ENCODE data around the gene MDN1. TPM values are rescaled to one million over a fixed set of nuclear protein-coding genes. Genes with fewer than 3 reads are reported as not detected.

MDN1 gene
- total and polyA plus RNA-seq, 2 donors (not counting 1 experiment from before 2014, with no cell fraction given): 16.5 to 59.5 TPM

DNA sequence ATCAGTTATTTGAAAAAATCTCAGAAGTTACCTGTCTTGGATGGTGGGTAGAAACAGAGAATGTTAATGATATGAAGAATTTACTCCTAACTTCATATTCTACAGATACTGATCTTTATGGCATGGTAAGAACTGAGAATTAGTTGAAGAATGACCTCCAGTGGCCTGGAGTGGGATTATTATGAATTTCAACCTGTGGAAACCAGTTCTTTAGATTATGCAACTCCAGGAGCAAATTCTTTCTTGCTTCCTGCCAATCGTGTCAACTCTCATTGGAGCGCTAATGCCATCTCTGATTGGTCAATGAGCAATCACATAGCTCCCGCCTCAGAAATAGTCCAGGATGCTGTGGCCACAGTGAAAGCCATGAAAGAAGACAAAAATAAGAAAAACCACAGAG is 221.6 kb downstream of the MDN1 start:
- Mint-ChIP-seq H3K27me3 (no peaks in the 10 kb centered on the region), H3K4me1 (peaks cover 30% of the 10 kb centered on the region), H3K27ac (no peak overlapping the region), H3K4me3 (no peak overlapping the region), H3K9me3 (ENCODE audit: insufficient read depth) (peaks cover 5% of the 10 kb centered on the region)
- ChIA-PET POLR2A (no interaction called here), CTCF (interaction anchor here (0.9 to 1.3 kb wide), 3 partner anchors 12 to 616 kb away, joined by 3 to 4 read pairs (median 3); no protein-coding TSS in a partner anchor)
- no peak for TF ChIP-seq EZH2 (IDR thresholded peaks at IDR 0.05; ENCODE audit: borderline replicate concordance, insufficient read depth, low read depth, low read length, poor library complexity, severe bottlenecking)
- TF ChIP-seq, protein P1, sequence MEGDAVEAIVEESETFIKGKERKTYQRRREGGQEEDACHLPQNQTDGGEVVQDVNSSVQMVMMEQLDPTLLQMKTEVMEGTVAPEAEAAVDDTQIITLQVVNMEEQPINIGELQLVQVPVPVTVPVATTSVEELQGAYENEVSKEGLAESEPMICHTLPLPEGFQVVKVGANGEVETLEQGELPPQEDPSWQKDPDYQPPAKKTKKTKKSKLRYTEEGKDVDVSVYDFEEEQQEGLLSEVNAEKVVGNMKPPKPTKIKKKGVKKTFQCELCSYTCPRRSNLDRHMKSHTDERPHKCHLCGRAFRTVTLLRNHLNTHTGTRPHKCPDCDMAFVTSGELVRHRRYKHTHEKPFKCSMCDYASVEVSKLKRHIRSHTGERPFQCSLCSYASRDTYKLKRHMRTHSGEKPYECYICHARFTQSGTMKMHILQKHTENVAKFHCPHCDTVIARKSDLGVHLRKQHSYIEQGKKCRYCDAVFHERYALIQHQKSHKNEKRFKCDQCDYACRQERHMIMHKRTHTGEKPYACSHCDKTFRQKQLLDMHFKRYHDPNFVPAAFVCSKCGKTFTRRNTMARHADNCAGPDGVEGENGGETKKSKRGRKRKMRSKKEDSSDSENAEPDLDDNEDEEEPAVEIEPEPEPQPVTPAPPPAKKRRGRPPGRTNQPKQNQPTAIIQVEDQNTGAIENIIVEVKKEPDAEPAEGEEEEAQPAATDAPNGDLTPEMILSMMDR (IDR thresholded peaks at IDR 0.05): no peak
- Histone ChIP-seq H3K27ac (ENCODE audit: low read length in 2 of 2) (no peak overlapping the region), H3K36me3 (replicated peaks in 1 of 2; ENCODE audit: control extremely low read depth in 1 of 2, control insufficient read depth in 1 of 2, extremely low read depth in 1 of 2, insufficient read depth in 2 of 2, low read length in 1 of 2) (no peaks in the 10 kb centered on the region), H4K20me1 (ENCODE audit: control insufficient read depth, insufficient read depth, low read length, poor library complexity, severe bottlenecking) (no peaks in the 10 kb centered on the region), H3K9ac (ENCODE audit: low read length) (no peak overlapping the region), H3K4me1 (ENCODE audit: control insufficient read depth in 2 of 2, insufficient read depth in 2 of 2, low read length in 2 of 2) (peaks cover 30% of the 10 kb centered on the region in 2 donors), H2AFZ (ENCODE audit: insufficient read depth, low read depth, low read length, poor library complexity, severe bottlenecking) (no peak overlapping the region), H3K4me2 (replicated peaks; ENCODE audit: low read depth, low read length, poor library complexity, severe bottlenecking) (no peak overlapping the region), H3K79me2 (ENCODE audit: control insufficient read depth, insufficient read depth, low read length) (no peaks in the 10 kb centered on the region), H3K9me3 (ENCODE audit: control extremely low read depth in 1 of 3, control insufficient read depth in 2 of 3, insufficient read depth in 1 of 3, low read length in 2 of 3) (peaks cover 0 to 4% (median 0%) of the 10 kb centered on the region in 3 donors), H3K27me3 (replicated peaks in 1 of 4; ENCODE audit: control extremely low read depth in 1 of 4, control insufficient read depth in 3 of 4, insufficient read depth in 4 of 4, low read length in 3 of 4) (no peaks in the 10 kb centered on the region), H3K4me3 (ENCODE audit: control extremely low read depth in 1 of 5, extremely low read depth in 1 of 5, insufficient read depth in 1 of 5, low read depth in 2 of 5, low read length in 4 of 5) (no peak overlapping the region)
- DNase-seq (no peak), ATAC-seq (ENCODE audit: low read depth) (no peak)
- WGBS (ENCODE audit: insufficient coverage): 28% methylated on average over 2 of the region's 3 CpGs
- intact Hi-C loops (cut with micrococcal nuclease): no loop called here

- peak overlapping the region in 1 of 2 donors; percentile 23 for H3K27ac ChIP-seq (ENCODE audit: low read length in 2 of 2)
- WGBS (ENCODE audit: insufficient coverage): 100% methylated on average over 1 of the region's 2 CpGs
- no peaks in the 10 kb centered on the region for H4K20me1 ChIP-seq (ENCODE audit: control insufficient read depth, insufficient read depth, low read length, poor library complexity, severe bottlenecking)
- ATAC-seq (ENCODE audit: low read depth) (no peak), DNase-seq (peak; percentile 21)
- Mint-ChIP-seq H3K4me1 (peaks cover 30% of the 10 kb centered on the region), H3K9me3 (ENCODE audit: insufficient read depth) (peaks cover 5% of the 10 kb centered on the region), H3K4me3 (peak overlapping the region; percentile 29), H3K27ac (no peak overlapping the region), H3K27me3 (no peaks in the 10 kb centered on the region)
- no peaks in the 10 kb centered on the region for H3K27me3 ChIP-seq (replicated peaks in 1 of 4; ENCODE audit: control extremely low read depth in 1 of 4, control insufficient read depth in 3 of 4, insufficient read depth in 4 of 4, low read length in 3 of 4)
- intact Hi-C loops (cut with micrococcal nuclease): no loop called here
- no peaks in the 10 kb centered on the region for H3K36me3 ChIP-seq (replicated peaks in 1 of 2; ENCODE audit: control extremely low read depth in 1 of 2, control insufficient read depth in 1 of 2, extremely low read depth in 1 of 2, insufficient read depth in 2 of 2, low read length in 1 of 2)
- H3K4me1 ChIP-seq (ENCODE audit: control insufficient read depth in 2 of 2, insufficient read depth in 2 of 2, low read length in 2 of 2): peaks cover 30% of the 10 kb centered on the region in 2 donors
- POLR2A ChIA-PET: no interaction called here
- CTCF ChIA-PET: interaction anchor here (0.6 to 1.4 kb wide), 2 partner anchors 9 to 12 kb away, joined by 3 read pairs; no protein-coding TSS in a partner anchor
- peak overlapping the region; percentile 29 for H3K4me2 ChIP-seq (replicated peaks; ENCODE audit: low read depth, low read length, poor library complexity, severe bottlenecking)
- H2AFZ ChIP-seq (ENCODE audit: insufficient read depth, low read depth, low read length, poor library complexity, severe bottlenecking): no peak overlapping the region
- TF ChIP-seq, protein P1 (IDR thresholded peaks at IDR 0.05): no peak
- peaks cover 0 to 4% (median 0%) of the 10 kb centered on the region in 3 donors for H3K9me3 ChIP-seq (ENCODE audit: control extremely low read depth in 1 of 3, control insufficient read depth in 2 of 3, insufficient read depth in 1 of 3, low read length in 2 of 3)
- no peaks in the 10 kb centered on the region for H3K79me2 ChIP-seq (ENCODE audit: control insufficient read depth, insufficient read depth, low read length)
- no peak overlapping the region for H3K4me3 ChIP-seq (ENCODE audit: control extremely low read depth in 1 of 5, extremely low read depth in 1 of 5, insufficient read depth in 1 of 5, low read depth in 2 of 5, low read length in 4 of 5)
- no peak overlapping the region for H3K9ac ChIP-seq (ENCODE audit: low read length)
These were observed 222.2 kb downstream of the MDN1 start for GRCh38 chr6:89597372-89597771.
